HG03558 (cell line): Measurements from ENCODE around the gene USP12.

Experiments used
- ATAC-seq: cut with Tn5 transposase; IDR thresholded peaks from one replicate; pipeline ENCODE4 v1.9.1; 2021; ENCODE audit warnings: moderate number of reproducible peaks; ENCODE audit not compliant: unreplicated experiment; ENCODE audit errors: extremely low read depth

USP12 gene

DNA sequence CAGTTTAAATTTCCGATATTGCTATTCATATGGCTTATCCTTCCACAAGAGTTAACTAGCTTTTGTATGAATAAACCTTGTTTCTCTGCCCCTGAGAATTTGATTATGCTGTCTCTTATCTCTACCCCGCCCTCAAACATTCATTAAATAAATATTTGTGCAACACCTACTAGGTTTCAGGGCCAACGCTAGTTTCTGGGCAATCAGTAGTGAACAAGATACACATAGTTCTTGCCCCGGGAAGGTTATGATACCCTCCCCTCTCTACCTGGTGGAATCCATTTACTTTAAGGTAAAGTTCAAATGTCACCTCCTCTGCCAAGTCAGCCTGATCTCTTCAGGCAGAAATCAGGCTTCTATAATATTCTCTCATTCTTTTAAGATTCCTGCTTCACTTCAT lies 16.6 kb upstream of the USP12 start:
- no peak for ATAC-seq

DNA sequence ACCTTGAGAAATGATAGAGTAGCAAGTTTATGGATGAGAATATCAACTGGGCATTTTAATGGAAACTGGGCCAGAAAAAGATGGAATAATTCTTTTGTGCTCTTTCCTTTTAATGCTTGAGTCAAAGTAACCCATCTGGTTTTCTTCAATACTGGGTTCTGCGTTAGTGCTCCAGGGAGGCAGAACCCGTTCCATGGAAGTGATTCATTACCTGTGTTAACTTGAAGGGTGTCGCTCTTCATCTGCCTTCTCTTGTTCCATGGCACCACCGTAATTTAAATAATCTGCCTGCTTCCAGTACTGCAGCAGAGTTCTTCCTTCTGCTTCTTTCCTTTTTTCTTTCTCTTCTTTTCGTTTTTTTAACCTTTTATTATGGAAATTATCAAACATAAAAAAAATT lies 14.7 kb upstream of the USP12 start:
- no peak for ATAC-seq

GRCh38 chr13:27183561-27184147 lies 12.0 kb upstream of the USP12 start:
- ATAC-seq = no peak

DNA sequence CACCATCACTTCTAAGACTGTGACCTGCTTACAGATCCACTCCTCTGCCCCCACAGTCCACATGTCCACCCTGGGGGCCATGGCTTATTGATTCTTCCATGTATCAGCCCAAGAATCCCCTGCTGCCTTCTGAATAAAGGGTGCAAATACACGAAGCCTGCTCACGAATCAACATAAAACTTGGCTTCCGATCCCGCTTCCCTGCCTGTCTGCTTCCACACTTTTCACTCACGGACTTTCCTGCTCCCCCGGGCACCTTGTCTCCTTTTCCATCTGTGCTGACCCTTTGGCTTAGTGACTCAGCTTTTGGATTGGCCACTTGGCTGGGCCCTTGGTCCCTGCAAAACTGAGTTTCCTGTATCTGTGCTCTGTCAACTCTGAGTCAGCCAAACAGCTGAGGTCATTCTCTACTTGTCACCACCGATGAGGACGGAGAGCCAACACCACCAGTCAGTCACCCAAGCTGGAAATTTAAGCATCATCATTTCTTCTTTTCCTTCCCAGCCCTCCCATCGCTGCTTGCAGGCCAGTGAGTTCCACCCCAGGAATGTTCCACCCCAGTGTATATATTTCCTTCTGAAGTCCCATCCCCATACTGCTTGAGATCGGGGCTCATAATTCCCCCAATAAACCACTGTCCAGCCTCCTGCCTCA lies 11.4 kb upstream of the USP12 start:
- no peak for ATAC-seq

- ATAC-seq = no peak
These were observed 10.4 kb upstream of the USP12 start for GRCh38 chr13:27182054-27182453.

- no peak for ATAC-seq
These were observed 6.2 kb upstream of the USP12 start for GRCh38 chr13:27177852-27178251.

DNA sequence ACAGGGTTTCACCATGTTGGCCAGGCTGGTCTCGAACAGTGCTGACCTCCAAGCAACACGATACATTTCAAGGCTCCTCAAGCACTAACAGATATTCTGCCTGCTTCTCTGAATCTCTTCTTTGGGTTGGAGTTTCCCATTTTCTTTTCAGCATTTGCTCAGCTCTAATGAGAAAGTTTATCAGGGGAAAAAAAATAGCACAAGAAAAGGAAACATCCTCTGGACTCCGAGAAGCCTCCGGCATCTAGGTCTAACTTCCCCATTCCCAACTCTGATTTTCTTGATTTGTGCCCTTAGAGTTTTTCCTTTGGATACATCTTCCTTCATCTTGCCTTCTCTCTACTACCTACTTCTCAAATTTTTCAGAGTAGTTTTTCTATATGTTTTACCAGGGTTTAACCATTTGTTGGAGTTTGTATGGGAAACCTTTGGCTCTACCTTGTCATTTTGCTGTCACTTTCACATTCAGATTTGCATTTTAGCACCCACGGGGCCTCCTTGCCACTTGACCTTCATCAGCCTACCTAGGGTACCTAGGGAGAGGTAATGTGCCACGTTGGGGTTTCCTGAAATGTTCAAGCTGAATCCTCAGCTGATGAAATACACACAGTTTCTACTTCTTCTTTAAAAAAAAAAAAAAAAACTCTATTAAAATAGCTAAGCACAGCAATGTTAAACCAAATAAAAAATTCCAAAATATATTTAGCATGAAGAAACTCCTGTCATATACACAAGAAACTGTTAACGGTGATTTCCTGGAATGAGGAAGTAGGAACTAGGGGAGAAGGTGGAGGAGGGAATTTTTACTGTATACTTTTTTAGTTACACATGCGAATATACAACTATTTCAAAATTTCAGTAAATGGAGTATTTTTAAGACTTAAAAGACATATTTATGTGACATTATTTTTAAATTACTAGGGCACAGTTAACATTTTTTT lies 5.1 kb upstream of the USP12 start:
- ATAC-seq = no peak

DNA sequence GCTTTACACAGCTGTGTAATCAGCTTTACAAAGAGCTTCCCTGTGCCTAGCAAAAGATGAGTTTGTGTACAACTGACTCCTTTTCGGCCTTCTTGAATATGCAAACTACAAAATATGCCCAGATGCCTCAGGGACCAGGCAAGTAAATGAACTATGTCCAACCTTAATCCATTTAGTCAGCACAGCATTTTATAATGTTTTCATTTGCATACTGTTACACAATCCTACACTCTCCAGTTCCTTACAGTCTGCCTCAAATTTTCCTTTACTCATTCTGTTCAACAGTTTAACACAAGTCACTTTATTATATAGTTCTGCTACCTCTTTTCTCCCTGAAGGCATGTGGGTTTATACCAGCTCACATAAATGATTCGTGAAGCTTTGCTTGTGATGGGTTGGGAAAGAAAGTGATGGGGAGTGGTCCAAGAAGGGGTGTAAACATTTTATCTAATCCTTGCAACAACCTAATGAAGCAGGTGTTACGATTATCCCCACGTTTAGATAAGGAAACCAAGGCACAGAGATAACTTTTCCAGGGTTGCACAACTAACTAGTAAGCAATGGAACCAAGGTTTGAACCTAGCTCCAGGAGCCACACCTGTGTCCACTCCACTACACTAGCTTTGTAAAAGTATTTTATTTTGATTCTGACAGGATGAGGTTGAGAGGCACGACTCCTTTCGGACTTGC lies 3.3 kb upstream of the USP12 start:
- no peak for ATAC-seq

DNA sequence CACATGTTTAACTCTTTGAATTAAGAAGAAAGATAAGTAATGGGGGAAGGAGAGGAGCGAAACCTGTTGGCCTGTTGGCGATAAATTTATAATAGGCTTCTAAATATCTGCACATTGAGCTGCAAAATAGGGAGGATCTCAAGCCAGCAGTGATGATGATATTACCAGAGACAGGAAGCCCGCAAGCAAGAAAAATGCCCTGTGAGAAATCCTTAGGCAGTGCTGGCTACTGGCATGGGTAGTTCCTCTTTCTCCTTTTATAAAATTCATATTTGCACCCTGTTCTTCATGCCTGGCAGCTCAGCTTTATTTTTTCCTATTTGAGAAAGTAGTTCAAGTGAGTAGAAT lies 858 bp upstream of the USP12 start:
- ATAC-seq = no peak

DNA sequence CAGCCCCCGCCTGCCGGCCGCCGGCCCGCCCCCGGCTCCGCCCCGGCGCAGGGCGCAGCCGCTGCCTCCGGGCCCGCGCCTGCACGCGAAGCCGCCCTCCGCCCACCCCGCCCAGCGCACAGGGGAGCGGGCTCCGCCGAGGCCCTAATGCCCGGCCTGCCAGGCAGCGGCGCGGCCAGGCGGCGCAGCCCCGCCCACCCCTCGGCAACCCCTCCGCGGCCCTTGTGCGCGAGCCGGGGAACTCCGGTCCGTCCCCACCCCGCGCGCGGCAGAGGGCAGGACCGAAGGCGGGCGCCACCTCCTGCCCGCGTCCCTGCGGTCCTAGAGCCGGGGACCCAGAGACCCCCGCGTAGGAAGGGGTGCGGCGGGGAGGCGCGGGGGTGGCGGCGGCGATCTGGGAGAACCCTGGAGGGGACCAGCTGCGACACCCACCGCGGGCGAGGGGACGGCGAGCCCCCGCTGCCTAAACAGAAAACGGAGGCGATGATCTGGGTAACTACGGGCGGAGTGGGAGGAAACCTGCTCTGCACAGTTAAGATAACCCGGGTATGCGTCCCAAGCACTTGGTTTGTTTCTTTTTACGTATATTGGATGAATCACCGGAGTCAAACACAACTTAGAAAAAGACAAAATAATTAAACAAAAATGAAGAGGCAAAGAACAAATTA lies 350 bp upstream of the USP12 start:
- peak; percentile 51 for ATAC-seq

DNA sequence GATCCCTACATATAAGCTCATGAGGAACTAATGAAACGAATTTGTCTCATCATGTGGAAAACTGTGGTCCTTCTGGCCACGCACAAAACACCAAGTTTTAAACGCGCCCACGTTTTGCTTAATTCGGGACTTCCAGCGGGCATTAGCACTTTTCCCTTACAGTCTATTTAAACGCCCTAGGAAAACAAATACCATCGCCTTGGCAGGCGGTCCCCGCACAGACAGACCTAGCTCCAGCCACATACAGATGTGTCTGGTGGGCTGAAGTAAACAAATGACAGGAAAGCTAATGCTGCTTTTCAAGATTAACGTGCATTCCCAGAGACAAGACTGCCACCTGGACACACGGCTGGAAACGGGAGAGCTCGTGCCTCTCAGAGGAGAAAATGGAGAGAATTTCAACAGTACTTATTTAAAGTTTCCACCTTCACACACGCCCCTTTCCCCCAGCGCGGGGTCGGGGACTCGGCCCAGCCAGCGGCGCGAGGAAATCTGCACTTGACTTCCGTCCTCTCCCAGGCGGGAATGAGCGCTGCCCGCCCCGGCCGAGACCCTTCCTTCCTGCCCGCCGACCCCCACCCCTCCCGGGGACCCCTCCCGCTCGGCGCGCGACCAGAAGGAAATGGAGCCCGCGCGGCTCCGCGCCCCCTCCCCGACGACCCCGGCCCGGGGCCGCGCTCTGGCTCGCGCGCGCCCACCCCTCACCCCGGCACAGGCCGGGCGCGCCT lies 931 bp downstream of the USP12 start:
- ATAC-seq = no peak

GRCh38 chr13:27170221-27170515 lies 1.4 kb downstream of the USP12 start:
- ATAC-seq = no peak

DNA sequence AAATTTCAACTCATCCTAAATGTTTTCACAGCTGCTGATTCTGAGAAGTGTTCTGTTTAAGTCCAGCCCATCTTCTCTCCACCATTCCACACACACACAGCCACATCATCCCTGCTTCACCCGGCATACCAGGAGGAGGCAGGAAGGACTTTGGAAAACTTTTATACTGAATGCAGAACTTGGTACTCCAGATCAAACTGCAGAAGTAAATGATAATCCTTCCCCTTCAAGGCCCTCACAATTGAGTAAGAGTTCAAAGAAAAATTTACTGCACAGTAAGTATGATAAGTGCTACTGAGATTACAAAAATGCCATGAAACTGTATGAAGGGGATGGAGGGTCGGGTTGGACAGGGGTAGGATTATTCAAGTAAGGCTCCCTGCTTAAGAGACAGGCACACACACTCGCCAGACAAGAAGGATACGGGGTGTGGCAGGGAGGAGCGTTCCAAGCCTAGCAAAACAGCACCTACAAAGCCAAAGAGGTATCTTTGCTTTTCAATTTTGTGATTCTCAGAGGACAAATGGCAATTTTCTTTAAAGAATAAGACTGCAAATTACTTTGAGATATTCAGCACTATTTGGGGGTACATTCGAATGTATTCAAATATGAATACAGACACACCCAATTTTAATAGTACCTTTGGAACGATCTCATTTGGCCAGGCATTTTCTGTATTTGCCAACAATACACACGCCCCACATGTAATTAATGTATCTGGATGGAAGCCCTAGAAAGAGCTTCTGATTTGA lies 2.5 kb downstream of the USP12 start:
- ATAC-seq = no peak

DNA sequence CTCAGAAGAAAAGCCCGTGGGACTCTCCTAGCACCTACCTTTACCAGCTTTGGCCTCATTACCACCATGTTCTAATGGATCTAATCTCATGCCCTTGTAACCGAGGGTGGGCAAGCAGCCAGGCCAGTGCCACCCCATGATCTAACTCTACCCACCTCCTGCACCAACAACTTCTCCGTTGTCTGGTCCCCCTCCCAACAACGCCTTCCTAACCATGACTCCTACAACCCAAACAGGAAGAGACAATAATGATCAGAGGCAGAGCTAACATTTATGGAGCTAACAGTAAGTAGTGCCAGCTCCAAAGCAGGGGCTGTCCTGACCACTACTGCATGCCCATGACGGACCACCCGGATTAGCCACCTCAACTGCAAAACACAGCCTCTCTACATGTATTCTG lies 3.5 kb downstream of the USP12 start:
- ATAC-seq = no peak

GRCh38 chr13:27166313-27166712 lies 5.3 kb downstream of the USP12 start:
- ATAC-seq = no peak

DNA sequence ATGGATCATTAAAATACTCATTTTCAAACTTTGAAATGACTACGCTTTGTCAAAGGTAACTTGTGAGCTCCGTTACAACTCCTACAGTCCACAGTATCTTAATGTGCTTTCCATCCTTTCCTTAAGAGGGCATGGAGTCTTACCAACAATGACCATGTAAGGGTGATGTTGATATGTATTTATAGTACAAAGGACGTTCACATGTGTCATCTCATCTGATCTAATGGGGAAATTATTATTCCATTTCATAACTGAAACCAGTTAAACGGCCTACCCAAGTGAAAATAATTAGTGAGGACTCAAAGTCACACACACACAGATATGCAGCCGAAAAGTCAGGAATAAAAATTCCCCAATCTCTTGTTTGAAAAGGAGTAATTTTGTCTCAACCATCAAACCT lies 9.6 kb downstream of the USP12 start:
- ATAC-seq = no peak

- ATAC-seq = no peak
These were observed 10.2 kb downstream of the USP12 start for GRCh38 chr13:27161423-27161822.

- ATAC-seq = no peak
These were observed 10.8 kb downstream of the USP12 start for GRCh38 chr13:27160657-27161295.
